Type B pancreatic cell (in vitro differentiated cells): ENCODE results near the gene ARHGDIA. TPM values are rescaled to one million over a fixed set of nuclear protein-coding genes. Genes with fewer than 3 reads are reported as not detected.

Experiments used
- DNase-seq: peaks from one replicate; pipeline ENCODE4 v3.0.0; 2021; ENCODE audit warnings: mixed read lengths; ENCODE audit not compliant: unreplicated experiment; ENCODE audit errors: extremely low spot score
- H3K27ac Mint-ChIP-seq: 2 replicates; pipeline ENCODE4 v1.8.0; 2021; ENCODE audit warnings: mild to moderate bottlenecking, mixed read lengths
- H3K27me3 Mint-ChIP-seq: 2 replicates; pipeline ENCODE4 v1.8.0; 2021; ENCODE audit warnings: mixed read lengths
- H3K36me3 Mint-ChIP-seq: 2 replicates; pipeline ENCODE4 v1.8.0; 2021; ENCODE audit warnings: mixed read lengths
- H3K4me1 Mint-ChIP-seq: one replicate; pipeline ENCODE4 v1.8.0; 2021; ENCODE audit warnings: mixed read lengths; ENCODE audit not compliant: unreplicated experiment
- H3K4me3 Mint-ChIP-seq: 2 replicates; pipeline ENCODE4 v1.8.0; 2021; ENCODE audit warnings: mild to moderate bottlenecking, mixed read lengths
- H3K9me3 Mint-ChIP-seq: 2 replicates; pipeline ENCODE4 v1.8.0; 2021; ENCODE audit warnings: mixed read lengths
- total RNA-seq: library from RNA; stranded (reverse); gene quantifications from 2 replicates; pipeline ENCODE4 v1.2.1, GENCODE V29; 2021; ENCODE audit warnings: low replicate concordance
- TF ChIP-seq, protein P1 (sequence below): fragments of 200-600 bp; sonication (generic); conservative IDR thresholded peaks from 2 replicates; pipeline ENCODE4 v1.5.0; 2021; ENCODE audit warnings: antibody characterized with exemption, mild to moderate bottlenecking

The ARHGDIA gene
- total RNA-seq, 1 donor from 2014 or later = 250 TPM

DNA sequence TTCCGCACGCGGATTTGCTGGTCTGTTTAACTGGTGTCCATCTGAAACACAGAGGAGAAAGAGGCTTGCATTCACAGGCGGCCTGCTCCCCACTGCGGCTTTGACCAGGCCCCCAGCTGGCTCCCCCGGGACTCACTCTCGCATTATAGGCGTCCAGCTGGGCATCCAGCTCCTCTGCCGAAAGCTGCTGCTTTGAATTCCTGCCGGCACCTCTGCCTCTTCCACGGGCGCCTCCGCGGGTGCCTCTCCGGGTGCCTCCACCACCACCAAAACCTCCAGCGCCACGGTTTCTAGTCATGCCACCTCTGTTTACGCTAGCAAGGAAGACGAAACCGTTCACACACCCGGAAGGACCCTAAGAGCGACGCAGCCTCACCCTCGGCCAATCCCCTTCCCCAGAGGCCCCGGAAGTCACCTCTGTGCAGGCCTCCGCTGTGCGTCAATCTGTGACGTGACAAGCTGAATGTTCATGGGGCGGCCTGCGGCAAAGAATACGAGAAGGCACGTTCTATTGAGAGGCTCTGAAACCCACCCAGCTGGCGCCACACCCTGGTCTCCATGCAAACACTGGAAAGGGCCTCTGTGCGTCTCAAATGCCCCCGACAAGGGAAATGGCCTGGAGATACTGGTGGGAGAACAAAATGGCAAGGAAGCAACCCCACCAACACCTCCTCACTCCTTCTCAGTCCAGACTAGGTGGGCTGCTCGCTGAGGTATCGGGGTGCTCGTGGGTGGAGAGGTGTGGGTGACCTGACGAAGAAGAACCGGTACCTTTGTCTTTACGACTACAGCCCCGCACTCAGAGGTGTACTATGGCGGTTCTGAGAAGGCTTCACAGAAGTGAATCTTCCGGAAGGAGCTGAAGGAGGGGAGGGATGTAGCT is 17.2 kb upstream of the ARHGDIA start:
- no peaks in the 10 kb centered on the region for H3K9me3 Mint-ChIP-seq
- peak overlapping the region; percentile 74 for H3K4me3 Mint-ChIP-seq
- TF ChIP-seq, protein P1, sequence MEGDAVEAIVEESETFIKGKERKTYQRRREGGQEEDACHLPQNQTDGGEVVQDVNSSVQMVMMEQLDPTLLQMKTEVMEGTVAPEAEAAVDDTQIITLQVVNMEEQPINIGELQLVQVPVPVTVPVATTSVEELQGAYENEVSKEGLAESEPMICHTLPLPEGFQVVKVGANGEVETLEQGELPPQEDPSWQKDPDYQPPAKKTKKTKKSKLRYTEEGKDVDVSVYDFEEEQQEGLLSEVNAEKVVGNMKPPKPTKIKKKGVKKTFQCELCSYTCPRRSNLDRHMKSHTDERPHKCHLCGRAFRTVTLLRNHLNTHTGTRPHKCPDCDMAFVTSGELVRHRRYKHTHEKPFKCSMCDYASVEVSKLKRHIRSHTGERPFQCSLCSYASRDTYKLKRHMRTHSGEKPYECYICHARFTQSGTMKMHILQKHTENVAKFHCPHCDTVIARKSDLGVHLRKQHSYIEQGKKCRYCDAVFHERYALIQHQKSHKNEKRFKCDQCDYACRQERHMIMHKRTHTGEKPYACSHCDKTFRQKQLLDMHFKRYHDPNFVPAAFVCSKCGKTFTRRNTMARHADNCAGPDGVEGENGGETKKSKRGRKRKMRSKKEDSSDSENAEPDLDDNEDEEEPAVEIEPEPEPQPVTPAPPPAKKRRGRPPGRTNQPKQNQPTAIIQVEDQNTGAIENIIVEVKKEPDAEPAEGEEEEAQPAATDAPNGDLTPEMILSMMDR = no peak
- no peaks in the 10 kb centered on the region for H3K27me3 Mint-ChIP-seq
- peak; percentile 68 for DNase-seq
- H3K27ac Mint-ChIP-seq = peak overlapping the region; percentile 48
- H3K36me3 Mint-ChIP-seq = peaks cover 14% of the 10 kb centered on the region
- H3K4me1 Mint-ChIP-seq = peaks cover 8% of the 10 kb centered on the region

DNA sequence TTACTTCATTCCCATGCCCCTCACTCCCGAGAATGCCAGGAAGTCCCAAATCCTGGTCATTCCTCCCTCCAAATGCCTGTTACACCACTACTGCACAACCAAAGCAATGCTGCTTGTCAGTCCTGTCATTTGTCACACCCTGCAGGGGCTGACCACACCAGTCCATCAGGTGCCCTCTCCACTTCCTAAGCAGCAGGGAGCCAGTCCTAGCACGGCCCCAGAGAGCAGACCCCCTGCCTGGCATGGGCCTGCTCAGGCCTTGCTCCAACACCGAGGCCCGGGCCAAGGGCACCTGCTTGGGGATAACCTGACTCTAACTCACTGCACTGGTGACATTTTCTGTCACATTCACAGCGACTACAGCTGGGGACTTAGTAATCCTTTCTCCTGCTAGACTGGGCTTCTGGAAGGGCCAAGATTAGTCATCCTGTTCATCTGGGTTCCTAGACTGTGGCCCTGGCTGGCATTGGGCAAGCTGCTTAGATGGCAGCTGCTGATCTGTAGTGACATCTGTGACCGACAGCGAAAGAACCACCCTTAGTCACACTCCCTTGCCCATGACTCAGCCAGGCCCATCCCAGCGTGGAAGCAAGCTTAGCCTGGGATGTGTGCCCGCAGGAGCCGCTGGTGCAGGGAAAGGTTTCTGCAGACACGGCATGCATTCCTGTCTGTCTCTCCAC is 14.9 kb upstream of the ARHGDIA start:
- Mint-ChIP-seq H3K9me3 (no peaks in the 10 kb centered on the region), H3K27me3 (no peaks in the 10 kb centered on the region), H3K36me3 (peaks cover 17% of the 10 kb centered on the region), H3K4me1 (peaks cover 8% of the 10 kb centered on the region), H3K27ac (peak overlapping the region; percentile 54), H3K4me3 (no peak overlapping the region)
- TF ChIP-seq, protein P1 = no peak
- no peak for DNase-seq

DNA sequence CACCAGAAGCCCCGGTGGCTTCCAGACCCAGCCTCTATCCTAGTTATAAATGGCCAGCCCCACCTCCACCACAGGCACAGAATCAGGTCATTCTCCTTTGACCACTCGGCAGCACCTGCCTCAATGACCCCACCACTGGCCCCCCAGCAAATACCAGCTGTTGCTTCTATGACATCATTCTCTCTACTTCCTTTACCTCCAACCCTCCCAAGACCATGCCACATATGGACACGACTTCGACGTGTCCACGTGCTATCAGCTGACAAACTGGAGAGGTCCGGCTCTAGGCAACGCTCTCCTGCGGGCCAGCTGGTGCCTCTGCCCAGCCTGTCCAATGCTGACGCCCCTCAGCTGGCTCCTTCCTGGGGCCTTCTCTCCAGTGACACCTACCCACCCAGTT is 14.3 kb upstream of the ARHGDIA start:
- H3K27ac Mint-ChIP-seq = peak overlapping the region; percentile 54
- H3K9me3 Mint-ChIP-seq = no peaks in the 10 kb centered on the region
- peaks cover 17% of the 10 kb centered on the region for H3K36me3 Mint-ChIP-seq
- TF ChIP-seq, protein P1 = no peak
- peaks cover 8% of the 10 kb centered on the region for H3K4me1 Mint-ChIP-seq
- no peaks in the 10 kb centered on the region for H3K27me3 Mint-ChIP-seq
- no peak for DNase-seq
- H3K4me3 Mint-ChIP-seq = no peak overlapping the region

DNA sequence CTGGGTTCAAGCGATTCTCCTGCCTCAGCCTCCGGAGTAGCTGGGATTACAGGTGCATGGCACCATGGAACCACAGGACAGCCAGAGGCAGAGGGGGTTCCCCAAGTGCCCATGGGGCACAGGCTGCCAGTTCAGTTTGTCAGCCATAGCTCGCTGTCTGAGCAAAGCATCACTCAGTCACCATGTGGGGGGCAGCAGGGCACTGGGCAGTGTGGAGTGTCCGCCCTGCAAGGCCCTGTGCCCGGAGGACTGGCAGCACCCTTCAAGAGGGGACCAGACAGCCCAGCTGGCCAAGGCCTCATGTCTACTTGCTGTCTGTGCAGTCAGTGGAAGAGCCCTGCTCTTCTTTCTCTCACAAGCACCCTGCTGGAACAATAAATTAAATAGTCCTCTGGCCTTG is 13.8 kb upstream of the ARHGDIA start:
- H3K36me3 Mint-ChIP-seq = peaks cover 17% of the 10 kb centered on the region
- H3K9me3 Mint-ChIP-seq = no peaks in the 10 kb centered on the region
- no peak overlapping the region for H3K27ac Mint-ChIP-seq
- peaks cover 8% of the 10 kb centered on the region for H3K4me1 Mint-ChIP-seq
- no peak for DNase-seq
- H3K27me3 Mint-ChIP-seq = no peaks in the 10 kb centered on the region
- H3K4me3 Mint-ChIP-seq = no peak overlapping the region
- TF ChIP-seq, protein P1 = no peak

DNA sequence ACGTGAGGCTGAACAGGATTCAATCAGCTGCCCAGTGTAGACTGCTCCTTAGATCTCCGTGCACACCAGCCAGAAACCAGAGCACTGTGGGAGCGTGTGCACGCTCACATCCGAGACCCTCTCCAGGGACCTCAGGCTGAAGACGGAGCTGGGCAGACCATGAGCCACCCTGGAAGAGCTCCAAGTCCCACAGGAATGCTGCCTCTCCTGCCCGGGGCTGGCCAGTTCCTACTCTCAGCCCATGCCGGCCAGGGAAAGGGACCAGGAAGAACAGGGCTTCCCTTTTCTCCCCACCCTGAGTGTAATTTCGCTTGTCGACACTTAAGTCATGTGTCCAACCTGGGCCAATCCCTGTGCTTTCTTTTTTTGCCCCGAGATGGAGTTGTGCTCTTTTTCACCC is 13.4 kb upstream of the ARHGDIA start:
- peaks cover 8% of the 10 kb centered on the region for H3K4me1 Mint-ChIP-seq
- no peak overlapping the region for H3K4me3 Mint-ChIP-seq
- H3K27me3 Mint-ChIP-seq = no peaks in the 10 kb centered on the region
- TF ChIP-seq, protein P1 = no peak
- H3K27ac Mint-ChIP-seq = peak overlapping the region; percentile 52
- peaks cover 17% of the 10 kb centered on the region for H3K36me3 Mint-ChIP-seq
- no peaks in the 10 kb centered on the region for H3K9me3 Mint-ChIP-seq
- DNase-seq = no peak
